HCT116 (cell line): Measurements from ENCODE around the gene ZNF593. TPM values are rescaled to one million over a fixed set of nuclear protein-coding genes. Genes with fewer than 3 reads are reported as not detected.

Experiments used
- ATAC-seq: fragments of 200-7000 bp; cut with Tn5 transposase; 2 replicates; pipeline ENCODE4 v1.9.1; 2020; ENCODE audit warnings: mild to moderate bottlenecking, moderate library complexity
- BruUV-seq: library from RNA; stranded (reverse); fragments of 400-500 nt; replicated peaks from 2 replicates; lab custom pipeline; 2021; lab: Mats Ljungman, UMichigan
- CTCF ChIA-PET: fragments of 300-600 bp; sonication (Branson Sonifier 250); formaldehyde crosslinking; loops from one replicate; lab custom pipeline; 2021; ENCODE audit warnings: antibody characterized with exemption; lab: Charles Lee
- POLR2A ChIA-PET: fragments of 300-600, 350-600 bp; sonication (Branson Sonifier 250); formaldehyde crosslinking; loops from one replicate; lab custom pipeline; 2021; ENCODE audit warnings: antibody characterized with exemption; lab: Charles Lee
- RAD21 ChIA-PET, 2 experiments: fragments of 300-600 bp; sonication (Branson Sonifier 250); formaldehyde crosslinking; loops; one replicate each; lab custom pipeline; 2023; ENCODE audit warnings: low total read pairs in 2 of 2; ENCODE audit not compliant: uncharacterized antibody in 2 of 2, unreplicated experiment in 2 of 2, low non-redundant PET in 1 of 2; lab: Charles Lee
- DNase-seq: peaks from one replicate; pipeline ENCODE4 v3.0.0-alpha.2; 2010; ENCODE audit warnings: low read depth, low spot score
- H2AFZ ChIP-seq: fragments of 200-600 bp; shearing (Covaris generic), sonication (generic); 2 replicates; pipeline ENCODE4 v1.6.1; 2017; ENCODE audit warnings: low read depth, mixed run types, mixed read lengths, antibody characterized with exemption, low read length; ENCODE audit not compliant: poor library complexity, severe bottlenecking
- H3K27ac ChIP-seq: 2 replicates; pipeline ENCODE4 v1.5.1; 2012; ENCODE audit warnings: low read depth, low read length
- H3K27me3 ChIP-seq: fragments of 200-600 bp; sonication (generic); 2 replicates; pipeline ENCODE4 v1.6.1; 2016; ENCODE audit warnings: mixed run types, low read length, mixed read lengths; ENCODE audit not compliant: insufficient read depth
- H3K36me3 ChIP-seq, 2 experiments: fragments of 200-500 bp in 1 of 2; fragments of 200-600 bp in 1 of 2; sonication (Bioruptor generic) in 1 of 2; sonication (generic) in 1 of 2; 2 replicates each; pipeline versions ENCODE4 v1.5.1 to v1.6.1; 2014 to 2016; ENCODE audit warnings: low read length in 2 of 2, inconsistent platforms in 1 of 2, mixed read lengths in 1 of 2, mixed run types in 1 of 2; ENCODE audit not compliant: insufficient read depth in 2 of 2, control insufficient read depth in 1 of 2
- H3K4me1 ChIP-seq, 2 experiments: fragments of 200-600 bp in 1 of 2; sonication (generic) in 1 of 2; 2 replicates each; pipeline versions ENCODE4 v1.5.1 to v1.6.1; 2012 to 2017; ENCODE audit warnings: low read length in 2 of 2, inconsistent platforms in 1 of 2, mild to moderate bottlenecking in 1 of 2, mixed read lengths in 1 of 2, mixed run types in 1 of 2, moderate library complexity in 1 of 2; ENCODE audit not compliant: insufficient read depth in 2 of 2, control insufficient read depth in 1 of 2
- H3K4me2 ChIP-seq: fragments of 200-600 bp; sonication (generic); 2 replicates; pipeline ENCODE4 v1.6.1; 2017; ENCODE audit warnings: mixed run types, low read length, mixed read lengths
- H3K4me3 ChIP-seq, 2 experiments: fragments of 200-600 bp in 1 of 2; sonication (generic) in 1 of 2; replicated peaks in 1 of 2; 2 replicates each; pipeline ENCODE4 v1.5.1; 2011 to 2016; ENCODE audit warnings: low read length in 2 of 2, control low read depth in 1 of 2, low read depth in 1 of 2, mild to moderate bottlenecking in 1 of 2, mixed read lengths in 1 of 2, mixed run types in 1 of 2
- H3K79me2 ChIP-seq: fragments of 200-600 bp; sonication (generic); 2 replicates; pipeline ENCODE4 v1.6.1; 2017; ENCODE audit warnings: mild to moderate bottlenecking, mixed run types, low read length, moderate library complexity, mixed read lengths; ENCODE audit not compliant: insufficient read depth
- H3K9ac ChIP-seq: fragments of 200-600 bp; sonication (generic); 2 replicates; pipeline ENCODE4 v1.6.1; 2016; ENCODE audit warnings: low read length, mixed read lengths
- H3K9me2 ChIP-seq: fragments of 200-600 bp; sonication (generic), shearing (Covaris generic); 2 replicates; pipeline ENCODE4 v1.6.1; 2017; ENCODE audit warnings: mixed run types, mild to moderate bottlenecking, moderate library complexity; ENCODE audit not compliant: insufficient read depth
- H3K9me3 ChIP-seq, 2 experiments: fragments of 200-500 bp in 1 of 2; fragments of 200-600 bp in 1 of 2; sonication (Bioruptor generic) in 1 of 2; sonication (generic) in 1 of 2; 2 replicates each; pipeline ENCODE4 v1.6.1; 2014 to 2017; ENCODE audit warnings: low read length in 2 of 2, mixed read lengths in 2 of 2, inconsistent platforms in 1 of 2, low read depth in 1 of 2, mild to moderate bottlenecking in 1 of 2, mixed run types in 1 of 2, moderate library complexity in 1 of 2; ENCODE audit not compliant: control insufficient read depth in 1 of 2, insufficient read depth in 1 of 2
- H4K20me1 ChIP-seq: fragments of 200-600 bp; sonication (generic), shearing (Covaris generic); 2 replicates; pipeline ENCODE4 v1.6.1; 2017; ENCODE audit warnings: mixed run types, mild to moderate bottlenecking, moderate library complexity; ENCODE audit not compliant: insufficient read depth
- CTCF ChIP-seq, 3 experiments: fragments of 200-600 bp in 1 of 3; sonication (generic) in 1 of 3; IDR thresholded peaks in 2 of 3; conservative IDR thresholded peaks in 1 of 3; 2 replicates each; pipeline ENCODE4 v1.5.1; 2012 to 2017; ENCODE audit warnings: low read depth in 2 of 3, low read length in 2 of 3, antibody characterized with exemption in 1 of 3, borderline replicate concordance in 1 of 3, control low read depth in 1 of 3, mild to moderate bottlenecking in 1 of 3, mixed read lengths in 1 of 3, mixed run types in 1 of 3, moderate library complexity in 1 of 3; ENCODE audit not compliant: insufficient read depth in 1 of 3
- EGR1 ChIP-seq: IDR thresholded peaks from 2 replicates; pipeline ENCODE4 v1.6.1; 2012; ENCODE audit warnings: low read depth
- ELF1 ChIP-seq: IDR thresholded peaks from 2 replicates; pipeline ENCODE4 v1.6.1; 2012; ENCODE audit warnings: low read depth, borderline replicate concordance
- EZH2 ChIP-seq: fragments of 200-600 bp; sonication (generic); IDR thresholded peaks from 2 replicates; pipeline ENCODE4 v1.6.1; 2017; ENCODE audit warnings: antibody characterized with exemption, mixed run types
- EZH2phosphoT487 ChIP-seq: fragments of 200-600 bp; IDR thresholded peaks from 2 replicates; pipeline ENCODE4 v1.6.1; 2018; ENCODE audit warnings: antibody characterized with exemption, borderline replicate concordance
- JUND ChIP-seq: IDR thresholded peaks from 2 replicates; pipeline ENCODE4 v1.6.1; 2012
- MAX ChIP-seq: IDR thresholded peaks from 2 replicates; pipeline ENCODE4 v1.6.1; 2012
- POLR2A ChIP-seq: IDR thresholded peaks from 2 replicates; pipeline ENCODE4 v1.7.0; 2011; ENCODE audit warnings: borderline replicate concordance; ENCODE audit not compliant: insufficient read depth, insufficient read length; ENCODE audit errors: extremely low read depth
- POLR2AphosphoS5 ChIP-seq: IDR thresholded peaks from 2 replicates; pipeline ENCODE4 v1.6.1; 2011; ENCODE audit warnings: mild to moderate bottlenecking, low read depth, low read length, moderate library complexity
- RAD21 ChIP-seq: IDR thresholded peaks from 2 replicates; pipeline ENCODE4 v1.6.1; 2012; ENCODE audit warnings: low read depth, mild to moderate bottlenecking
- REST ChIP-seq: IDR thresholded peaks from 2 replicates; pipeline ENCODE4 v1.6.1; 2012; ENCODE audit warnings: low read depth
- SP1 ChIP-seq: IDR thresholded peaks from 2 replicates; pipeline ENCODE4 v1.6.1; 2012; ENCODE audit warnings: low read depth
- TCF7L2 ChIP-seq: IDR thresholded peaks from 2 replicates; pipeline ENCODE4 v1.7.0; 2011; ENCODE audit warnings: borderline replicate concordance, inconsistent platforms; ENCODE audit not compliant: insufficient read depth, insufficient read length; ENCODE audit errors: extremely low read depth
- YY1 ChIP-seq: IDR thresholded peaks from 2 replicates; pipeline ENCODE4 v1.6.1; 2011; ENCODE audit warnings: low read length, low read depth, moderate library complexity, mild to moderate bottlenecking; ENCODE audit not compliant: insufficient replicate concordance; ENCODE audit errors: extremely low read depth
- ZBTB33 ChIP-seq: IDR thresholded peaks from 2 replicates; pipeline ENCODE4 v1.6.1; 2011; ENCODE audit warnings: mild to moderate bottlenecking, low read length, moderate library complexity; ENCODE audit not compliant: insufficient replicate concordance; ENCODE audit errors: extremely low read depth
- ZFX ChIP-seq: fragments of 450-650 bp; IDR thresholded peaks from 2 replicates; pipeline ENCODE4 v1.6.1; 2017
- ZNF274 ChIP-seq: fragments of 200-500 bp; sonication (Bioruptor generic); IDR thresholded peaks from 2 replicates; pipeline ENCODE4 v1.6.1; 2014; ENCODE audit warnings: mild to moderate bottlenecking, low read depth, low read length, inconsistent platforms
- intact Hi-C: fragments of 100-400 bp; cut with micrococcal nuclease; formaldehyde crosslinking; loops from 2 replicates; pipeline ENCODE4 v1.10.0; 2022
- total RNA-seq: library from RNA; stranded (reverse); gene quantifications from one replicate; pipeline ENCODE4 v1.2.1, GENCODE V29; 2021; ENCODE audit not compliant: unreplicated experiment

The ZNF593 gene
- total RNA-seq, 1 experiment from 2014 or later = 62.4 TPM

DNA sequence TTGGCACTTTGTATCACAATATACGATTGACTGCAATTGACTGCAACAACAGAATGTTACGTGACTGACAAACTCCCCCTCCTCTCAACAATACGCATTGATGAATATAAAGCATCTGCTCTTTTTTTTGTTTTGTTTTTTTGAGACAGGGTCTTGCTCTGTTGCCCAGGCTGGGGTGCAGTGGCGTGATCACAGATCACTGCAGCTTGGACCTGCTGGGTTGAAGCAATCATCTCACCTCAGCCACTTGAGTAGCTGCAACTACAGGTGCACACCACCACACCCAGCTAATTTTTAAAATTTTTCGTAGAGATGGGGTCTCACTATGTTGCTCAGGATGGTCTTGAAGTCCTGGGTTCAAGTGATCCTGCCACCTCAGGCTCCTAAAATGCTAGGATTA lies 43.0 kb downstream of the ZNF593 start:
- Histone ChIP-seq H3K9me3 (no peaks in the 10 kb centered on the region), H3K4me3 (no peak overlapping the region), H3K27ac (no peak overlapping the region), H3K36me3 (no peaks in the 10 kb centered on the region), H3K27me3 (no peaks in the 10 kb centered on the region), H3K9me2 (no peaks in the 10 kb centered on the region), H2AFZ (no peak overlapping the region), H4K20me1 (no peaks in the 10 kb centered on the region)
- POLR2A ChIA-PET = interaction anchor here (1.1 kb wide), 1 partner anchor 10 kb away, joined by 3 read pairs; no protein-coding TSS in a partner anchor
- ATAC-seq = no peak
- RAD21 ChIA-PET = no interaction called here
- TF ChIP-seq EZH2 = no peak
- TF ChIP-seq EZH2phosphoT487 = no peak
- TF ChIP-seq ELF1 = no peak
- no peak for TF ChIP-seq ZFX
- TF ChIP-seq REST = no peak
- TF ChIP-seq SP1 = no peak
- TF ChIP-seq ZBTB33 = no peak
- TF ChIP-seq POLR2AphosphoS5 = no peak
- TF ChIP-seq ZNF274 = no peak
- TF ChIP-seq MAX = no peak
- TF ChIP-seq JUND = no peak
- TF ChIP-seq POLR2A = no peak
- TF ChIP-seq CTCF (IDR thresholded peaks at IDR 0.05 in 2 of 3, conservative IDR thresholded peaks at IDR 0.05 in 1 of 3; ENCODE audit: borderline replicate concordance in 1 of 3, insufficient read depth in 1 of 3, low read depth in 2 of 3, low read length in 2 of 3) = no peak
- no peak for TF ChIP-seq EGR1
- TF ChIP-seq YY1 = no peak
- no peak for TF ChIP-seq RAD21
- TF ChIP-seq TCF7L2 = no peak
- TF ChIP-seq, all 23 proteins: peak for 0
- Histone ChIP-seq H3K4me2 (no peak overlapping the region), H3K79me2 (no peaks in the 10 kb centered on the region), H3K4me1 (no peaks in the 10 kb centered on the region), H3K9ac (no peak overlapping the region)
- DNase-seq = no peak
- BruUV-seq = no TSS peak
- CTCF ChIA-PET = interaction anchor here (1.3 kb wide), 1 partner anchor 21 kb away, joined by 6 read pairs; the partner anchor contains the start of gene CEP85
- intact Hi-C loops = no loop called here
